AG04449 (cell line): ENCODE measurements around the gene SCARB2.

ENCODE experiments used
- CTCF ChIA-PET: fragments of 350-600 bp; formaldehyde crosslinking; extraction: SDS; loops from one replicate; lab custom pipeline; 2021; ENCODE audit warnings: antibody characterized with exemption; lab: Yijun Ruan, JAX
- POLR2A ChIA-PET: fragments of 400-600, 350-600 bp; formaldehyde crosslinking; extraction: SDS; loops from one replicate; lab custom pipeline; 2020; ENCODE audit warnings: antibody characterized with exemption, inconsistent platforms; lab: Yijun Ruan, JAX
- DNase-seq: peaks from one replicate; pipeline ENCODE4 v3.0.0-alpha.2; 2010; ENCODE audit warnings: low read depth, low spot score
- H3K4me3 ChIP-seq: 2 replicates; pipeline ENCODE4 v1.5.1; 2011; ENCODE audit warnings: low read depth, mild to moderate bottlenecking, control low read depth, low read length
- CTCF ChIP-seq: IDR thresholded peaks from one replicate; pipeline ENCODE4 v1.5.1; 2011; ENCODE audit warnings: mild to moderate bottlenecking, moderate library complexity, low read length, control low read depth, inconsistent platforms; ENCODE audit not compliant: insufficient read depth; ENCODE audit errors: missing control alignments

The SCARB2 gene

GRCh38 chr4:76153356-76153755 lies 60.3 kb downstream of the SCARB2 start:
- H3K4me3 ChIP-seq, result no peak overlapping the region
- TF ChIP-seq CTCF, result no peak
- ChIA-PET POLR2A (no interaction called here), CTCF (interaction anchor here (5.4 kb wide), 1 partner anchor 26 kb away, joined by 57 read pairs; no protein-coding TSS in a partner anchor)
- no peak for DNase-seq

GRCh38 chr4:76148142-76148865 lies 65.3 kb downstream of the SCARB2 start, which contains the start of gene NUP54:
NUP54 (minus strand) TSS chr4:76148397; CDS start chr4:76148374, 23 bp downstream.
- ChIA-PET POLR2A (interaction anchor here (1.2 kb wide), 1 partner anchor 158 kb away, joined by 4 read pairs; the partner anchor contains the start of gene STBD1), CTCF (interaction anchor here (0.8 to 5.4 kb wide), 3 partner anchors 31 to 356 kb away, joined by 3 to 57 read pairs (median 5); no protein-coding TSS in a partner anchor)
- peak; percentile 63 for DNase-seq
- H3K4me3 ChIP-seq, result peak within 1 kb of the TSS; percentile 94
- TF ChIP-seq CTCF, result no peak

- POLR2A ChIA-PET, result interaction anchor here (1.2 kb wide), 1 partner anchor 159 kb away, joined by 4 read pairs; the partner anchor contains the start of gene STBD1
- CTCF ChIA-PET, result interaction anchor here (5.4 kb wide), 1 partner anchor 32 kb away, joined by 57 read pairs; no protein-coding TSS in a partner anchor
- no peak for DNase-seq
- no peak for TF ChIP-seq CTCF
- H3K4me3 ChIP-seq, result peak overlapping the region; percentile 94
Measured at GRCh38 chr4:76147454-76148141, 66.0 kb downstream of the SCARB2 start.

GRCh38 chr4:76144546-76144945 lies 69.1 kb downstream of the SCARB2 start:
- CTCF ChIA-PET, result interaction anchor here (1.5 to 1.8 kb wide), 2 partner anchors 36 to 149 kb away, joined by 5 to 8 read pairs; no protein-coding TSS in a partner anchor
- POLR2A ChIA-PET, result no interaction called here
- H3K4me3 ChIP-seq, result no peak overlapping the region
- DNase-seq, result no peak
- TF ChIP-seq CTCF, result no peak

- H3K4me3 ChIP-seq, result no peak overlapping the region
- no peak for TF ChIP-seq CTCF
- CTCF ChIA-PET, result no interaction called here
- DNase-seq, result no peak
- POLR2A ChIA-PET, result no interaction called here
Measured at GRCh38 chr4:76141241-76141640, 72.4 kb downstream of the SCARB2 start.

- no peak overlapping the region for H3K4me3 ChIP-seq
- POLR2A ChIA-PET, result no interaction called here
- CTCF ChIA-PET, result no interaction called here
- TF ChIP-seq CTCF, result no peak
- no peak for DNase-seq
Measured at GRCh38 chr4:76127754-76128153, 85.9 kb downstream of the SCARB2 start.
